Memory B cell (primary cell): ENCODE results near the gene TLE6.
"Not testable (repeated sequence)": the region's sequence is repeated elsewhere in the genome, so short reads cannot be mapped to it uniquely, and the experiment has no call there.

Source experiments
- ATAC-seq: fragments of 150-1000 bp; cut with Tn5 transposase; 2 replicates; pipeline ENCODE4 v1.10.0; 2021; ENCODE audit warnings: low read depth, mild to moderate bottlenecking, moderate library complexity
- DNase-seq, 2 donors: peaks; one replicate each; pipeline ENCODE4 v3.0.0; 2022; ENCODE audit warnings: low spot score in 2 of 2
- H3K27ac Mint-ChIP-seq: one replicate; pipeline ENCODE4 v1.8.0; 2022; ENCODE audit warnings: mild to moderate bottlenecking, moderate library complexity, mixed read lengths
- H3K27me3 Mint-ChIP-seq: one replicate; pipeline ENCODE4 v1.8.0; 2022; ENCODE audit warnings: mixed read lengths
- H3K36me3 Mint-ChIP-seq: one replicate; pipeline ENCODE4 v1.8.0; 2022; ENCODE audit warnings: mild to moderate bottlenecking, mixed read lengths
- H3K4me1 Mint-ChIP-seq: one replicate; pipeline ENCODE4 v1.8.0; 2022; ENCODE audit warnings: mixed read lengths
- H3K4me3 Mint-ChIP-seq: one replicate; pipeline ENCODE4 v1.8.0; 2022; ENCODE audit warnings: mild to moderate bottlenecking, moderate library complexity, mixed read lengths
- H3K9me3 Mint-ChIP-seq: one replicate; pipeline ENCODE4 v1.8.0; 2022; ENCODE audit warnings: mixed read lengths

TLE6 gene

DNA sequence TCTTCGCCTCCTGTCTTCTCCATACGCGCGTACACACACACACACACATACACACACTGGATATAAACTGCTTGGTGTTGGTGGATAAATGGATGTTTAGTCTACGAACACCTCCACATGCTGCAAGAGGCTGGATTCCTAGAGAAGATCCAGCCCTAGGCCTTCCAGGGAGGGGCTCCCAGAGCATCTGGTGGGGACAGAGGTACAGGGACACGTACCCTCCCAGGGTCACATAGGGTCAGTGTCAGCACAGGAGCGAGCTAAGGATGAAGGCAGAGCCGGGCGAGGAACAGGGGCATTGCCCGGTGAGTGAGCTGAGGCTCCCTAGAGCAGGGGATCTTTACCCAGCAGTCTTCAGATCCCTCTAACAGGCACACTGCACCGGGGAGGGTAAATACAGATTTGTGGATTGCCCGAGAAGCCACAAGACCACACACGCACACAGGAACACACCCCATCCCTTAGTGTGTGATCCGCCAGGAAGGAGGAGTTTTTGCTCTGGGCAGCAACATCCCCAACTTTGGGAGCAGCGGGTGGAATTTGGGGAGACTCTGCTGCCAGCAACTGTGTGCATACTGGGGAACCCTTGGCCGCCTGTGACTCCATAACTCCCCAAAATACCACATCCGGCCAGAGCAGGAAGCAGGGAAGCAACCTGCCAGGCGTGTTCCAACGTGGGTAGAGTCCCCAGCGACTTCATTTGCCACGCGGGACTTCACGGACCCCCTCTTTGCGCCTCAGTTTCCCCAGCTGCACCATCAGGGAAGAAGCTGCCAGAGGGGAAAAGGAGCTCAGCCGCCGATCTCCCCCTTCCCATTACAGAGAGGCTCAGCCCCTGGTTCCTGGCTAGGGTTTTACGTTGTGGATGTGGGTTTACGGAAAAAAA lies 57.5 kb downstream of the TLE6 start:
- H3K9me3 Mint-ChIP-seq, result no peaks in the 10 kb centered on the region
- no peak for ATAC-seq
- H3K4me1 Mint-ChIP-seq, result peaks cover 20% of the 10 kb centered on the region
- H3K27me3 Mint-ChIP-seq, result peaks cover 16% of the 10 kb centered on the region
- peak overlapping the region; percentile 87 for H3K4me3 Mint-ChIP-seq
- peak overlapping the region; percentile 85 for H3K27ac Mint-ChIP-seq
- H3K36me3 Mint-ChIP-seq, result no peaks in the 10 kb centered on the region
- no peak for DNase-seq

DNA sequence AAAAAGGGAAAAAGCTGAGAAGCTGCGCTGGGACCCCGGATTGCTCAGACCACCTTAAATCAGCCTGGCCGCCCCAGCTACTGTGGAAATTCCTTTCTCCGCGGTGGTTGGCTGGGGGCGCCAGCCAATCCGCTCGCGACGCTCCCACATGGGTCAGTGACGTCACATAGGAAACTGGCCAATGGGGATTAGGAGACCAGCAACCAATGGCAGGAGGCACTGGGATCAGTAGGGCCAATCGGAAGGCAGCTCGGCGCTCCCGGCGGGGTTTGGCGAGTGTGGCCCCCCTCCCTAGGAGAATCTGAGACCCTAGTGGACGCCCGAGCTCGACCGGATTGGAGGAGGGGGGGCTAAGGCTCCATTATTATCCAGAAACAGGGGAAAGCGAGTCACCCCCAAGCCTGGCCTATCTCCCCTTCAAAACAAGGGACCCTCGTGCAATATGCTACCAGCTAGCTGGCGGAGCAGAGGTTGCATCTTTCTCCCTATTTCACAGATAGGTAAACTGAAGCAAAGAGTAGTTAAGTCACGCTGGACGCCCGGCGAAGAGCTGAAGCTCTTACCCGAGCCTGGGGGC lies 58.3 kb downstream of the TLE6 start:
- Mint-ChIP-seq H3K27me3 (peaks cover 10% of the 10 kb centered on the region), H3K4me3 (peak overlapping the region; percentile 87), H3K4me1 (peaks cover 17% of the 10 kb centered on the region), H3K27ac (peak overlapping the region; percentile 85), H3K9me3 (no peaks in the 10 kb centered on the region), H3K36me3 (no peaks in the 10 kb centered on the region)
- ATAC-seq (peak; percentile 90), DNase-seq (peak; percentile 83 to 88)

- Mint-ChIP-seq H3K9me3 (no peaks in the 10 kb centered on the region), H3K36me3 (no peaks in the 10 kb centered on the region), H3K27me3 (peaks cover 10% of the 10 kb centered on the region), H3K4me3 (peak overlapping the region; percentile 87), H3K27ac (peak overlapping the region; percentile 85), H3K4me1 (peaks cover 19% of the 10 kb centered on the region)
- peak; percentile 76 to 81 for DNase-seq
- peak; percentile 61 for ATAC-seq
Observed at GRCh38 chr19:3036119-3036976, 59.0 kb downstream of the TLE6 start.

DNA sequence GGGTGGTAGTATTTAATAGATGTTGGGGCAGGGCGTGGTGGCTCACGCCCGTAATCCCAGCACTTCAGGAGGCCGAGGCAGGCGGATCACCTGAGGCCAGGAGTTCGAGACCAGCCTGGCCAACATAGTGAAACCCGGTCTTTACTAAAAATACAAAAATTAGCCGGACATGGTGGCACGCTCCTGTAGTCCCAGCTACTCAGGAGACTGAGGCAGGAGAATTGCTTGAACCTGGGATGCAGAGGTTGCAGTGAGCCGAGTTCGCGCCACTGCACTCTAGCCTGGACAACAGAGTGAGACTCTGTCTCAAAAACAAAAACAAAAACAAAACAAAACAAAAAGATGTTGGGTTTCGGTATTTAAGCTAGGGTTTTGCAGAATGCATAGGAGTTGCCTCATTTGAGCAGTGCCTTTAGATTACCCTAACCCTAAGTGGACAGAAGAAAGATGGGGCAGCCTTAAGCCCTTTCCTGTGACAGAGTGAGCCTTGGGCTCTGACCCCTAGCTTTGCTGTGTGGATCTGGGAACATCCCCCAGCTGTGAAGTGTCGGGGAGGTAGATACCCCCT lies 59.7 kb downstream of the TLE6 start:
- H3K36me3 Mint-ChIP-seq, ATAC-seq, H3K27me3 Mint-ChIP-seq, DNase-seq, H3K9me3 Mint-ChIP-seq, H3K27ac Mint-ChIP-seq: not testable (repeated sequence)
- H3K4me3 Mint-ChIP-seq, result peak overlapping the region; percentile 87
- H3K4me1 Mint-ChIP-seq, result peaks cover 20% of the 10 kb centered on the region

- peaks cover 25% of the 10 kb centered on the region for H3K4me1 Mint-ChIP-seq
- H3K27me3 Mint-ChIP-seq, result peaks cover 12% of the 10 kb centered on the region
- no peak overlapping the region for H3K4me3 Mint-ChIP-seq
- ATAC-seq, result no peak
- H3K36me3 Mint-ChIP-seq, result no peaks in the 10 kb centered on the region
- H3K27ac Mint-ChIP-seq, result no peak overlapping the region
- no peaks in the 10 kb centered on the region for H3K9me3 Mint-ChIP-seq
- no peak for DNase-seq
Observed at GRCh38 chr19:3038214-3038613, 60.9 kb downstream of the TLE6 start.

DNA sequence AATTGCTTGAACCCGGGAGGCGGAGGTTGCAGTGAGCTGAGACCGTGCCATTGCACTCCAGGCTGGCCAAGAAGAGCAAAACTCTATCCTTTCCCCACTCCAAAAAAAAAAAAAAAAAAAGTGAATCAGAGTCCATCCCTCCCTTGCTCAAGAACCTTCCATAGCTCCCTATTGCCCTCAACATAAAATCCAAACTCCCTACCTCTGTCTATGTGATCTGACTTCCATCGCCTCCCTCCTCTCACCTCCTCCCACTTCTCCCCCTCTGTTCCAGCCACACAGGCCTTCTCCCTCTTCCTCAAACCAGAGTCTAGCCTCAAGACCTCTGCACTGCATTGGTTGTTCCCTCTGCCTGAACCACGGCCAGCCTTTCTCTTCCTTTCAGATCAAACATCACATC lies 61.8 kb downstream of the TLE6 start:
- Mint-ChIP-seq H3K27me3 (peaks cover 12% of the 10 kb centered on the region), H3K27ac (no peak overlapping the region), H3K9me3 (no peaks in the 10 kb centered on the region), H3K4me3 (no peak overlapping the region), H3K36me3 (no peaks in the 10 kb centered on the region), H3K4me1 (peaks cover 24% of the 10 kb centered on the region)
- ATAC-seq (no peak), DNase-seq (no peak)

DNA sequence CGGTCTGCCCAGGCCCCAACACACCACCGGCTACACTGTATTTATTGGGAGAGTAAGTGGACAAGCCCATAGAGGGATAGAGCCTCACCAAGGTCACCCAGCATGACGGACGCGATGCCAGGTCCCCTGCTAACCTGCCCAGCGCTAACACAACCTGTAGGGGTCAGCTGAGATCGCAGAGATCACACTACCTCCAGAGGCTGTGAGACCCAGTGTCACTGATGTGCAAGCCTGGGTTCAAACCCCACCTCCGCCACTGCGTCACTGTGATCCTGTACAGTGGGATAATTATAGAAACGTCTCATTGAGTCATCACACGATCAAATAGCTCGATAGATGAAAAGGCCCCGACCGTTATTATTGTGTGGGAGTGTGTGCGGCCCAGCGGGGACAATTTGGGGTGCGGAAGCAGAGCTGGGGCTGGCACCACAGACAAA lies 62.3 kb downstream of the TLE6 start:
- Mint-ChIP-seq H3K4me3 (no peak overlapping the region), H3K27me3 (peaks cover 7% of the 10 kb centered on the region), H3K36me3 (no peaks in the 10 kb centered on the region), H3K4me1 (peaks cover 20% of the 10 kb centered on the region), H3K27ac (no peak overlapping the region), H3K9me3 (no peaks in the 10 kb centered on the region)
- ATAC-seq (no peak), DNase-seq (no peak)

GRCh38 chr19:3041327-3041726 lies 64.0 kb downstream of the TLE6 start:
- no peak for DNase-seq
- Mint-ChIP-seq H3K4me1 (peaks cover 12% of the 10 kb centered on the region), H3K36me3 (no peaks in the 10 kb centered on the region), H3K27ac (no peak overlapping the region), H3K27me3 (peaks cover 7% of the 10 kb centered on the region), H3K9me3 (no peaks in the 10 kb centered on the region), H3K4me3 (no peak overlapping the region)
- no peak for ATAC-seq

GRCh38 chr19:3041761-3042620 lies 64.6 kb downstream of the TLE6 start:
- no peak overlapping the region for H3K27ac Mint-ChIP-seq
- DNase-seq, result no peak
- H3K9me3 Mint-ChIP-seq, result no peaks in the 10 kb centered on the region
- H3K4me3 Mint-ChIP-seq, result no peak overlapping the region
- peaks cover 12% of the 10 kb centered on the region for H3K4me1 Mint-ChIP-seq
- peaks cover 7% of the 10 kb centered on the region for H3K27me3 Mint-ChIP-seq
- no peak for ATAC-seq
- no peaks in the 10 kb centered on the region for H3K36me3 Mint-ChIP-seq

GRCh38 chr19:3042621-3043267 lies 65.4 kb downstream of the TLE6 start:
- no peaks in the 10 kb centered on the region for H3K36me3 Mint-ChIP-seq
- peaks cover 7% of the 10 kb centered on the region for H3K27me3 Mint-ChIP-seq
- H3K9me3 Mint-ChIP-seq, result no peaks in the 10 kb centered on the region
- ATAC-seq (no peak), DNase-seq (no peak)
- H3K4me1 Mint-ChIP-seq, result peaks cover 17% of the 10 kb centered on the region
- no peak overlapping the region for H3K27ac Mint-ChIP-seq
- peak overlapping the region; percentile 19 for H3K4me3 Mint-ChIP-seq
